Measurements from ENCODE around the gene WDR54. TPM values are rescaled to one million over a fixed set of nuclear protein-coding genes. Genes with fewer than 3 reads are reported as not detected.

The WDR54 gene
- total and polyA plus RNA-seq, 10 of the 15 experiments (the other 5 are each of a cell fraction or from before 2014, with no cell fraction given) = 38.2 to 116 (median 89.1) TPM

- TF ChIP-seq ZBTB11 (CRISPR knock-in tag; IDR thresholded peaks at IDR 0.05) = no peak
- TF ChIP-seq HCFC1 (IDR thresholded peaks at IDR 0.05; ENCODE audit: low read length) = peak; percentile 45
- TF ChIP-seq NFYB (IDR thresholded peaks at IDR 0.05; ENCODE audit: insufficient read depth, low read depth, low read length) = no peak
- peak; percentile 87 for TF ChIP-seq TAF1 (IDR thresholded peaks at IDR 0.05; ENCODE audit: borderline replicate concordance, low read depth, low read length)
- TF ChIP-seq HDAC6 (IDR thresholded peaks at IDR 0.05; ENCODE audit: unreplicated experiment) = no peak
- TF ChIP-seq TARDBP (IDR thresholded peaks at IDR 0.05; ENCODE audit: borderline replicate concordance) = 0 out of 2 replicates have a peak, but pooled peaks have one; percentile 19
- no peak for TF ChIP-seq BRCA1 (IDR thresholded peaks at IDR 0.05; ENCODE audit: low read depth, low read length)
- TF ChIP-seq NR2F1 (conservative IDR thresholded peaks at IDR 0.05) = peak; percentile 66
- TF ChIP-seq LARP7 (IDR thresholded peaks at IDR 0.05) = peak; percentile 90
- TF ChIP-seq SP1 (IDR thresholded peaks at IDR 0.05; ENCODE audit: low read depth, low read length) = peak; percentile 62
- peak; percentile 82 for TF ChIP-seq YY1 (IDR thresholded peaks at IDR 0.05; ENCODE audit: low read depth, low read length)
- no peak for TF ChIP-seq CHD4 (IDR thresholded peaks at IDR 0.05)
- TF ChIP-seq SIN3A (IDR thresholded peaks at IDR 0.05; ENCODE audit: low read depth, low read length) = peak; percentile 96
- TF ChIP-seq NR2C1 (IDR thresholded peaks at IDR 0.05) = peak; percentile 25; the same call in 1 of the 2 replicates
- peak; percentile 100 for TF ChIP-seq MXI1 (IDR thresholded peaks at IDR 0.05; ENCODE audit: low read depth, low read length)
- 0 out of 2 replicates have a peak, but pooled peaks have one; percentile 27 for TF ChIP-seq STAT1 (conservative IDR thresholded peaks at IDR 0.05)
- 0 out of 2 replicates have a peak, but pooled peaks have one; percentile 55 for TF ChIP-seq HDGF (IDR thresholded peaks at IDR 0.05)
- TF ChIP-seq CREM (IDR thresholded peaks at IDR 0.05; ENCODE audit: low read depth) = no peak; the same call in 1 of the 2 replicates
- TF ChIP-seq MTA3 (IDR thresholded peaks at IDR 0.05; ENCODE audit: borderline replicate concordance, low read length) = no peak
- TF ChIP-seq MEF2B (IDR thresholded peaks at IDR 0.05; ENCODE audit: partially characterized antibody, poor library complexity, severe bottlenecking) = peak; percentile 81
- no peak for TF ChIP-seq ZZZ3 (IDR thresholded peaks at IDR 0.05; ENCODE audit: control insufficient read depth, insufficient read length, low read depth)
- peak; percentile 64 for TF ChIP-seq ZBTB40 (IDR thresholded peaks at IDR 0.05; ENCODE audit: borderline replicate concordance)
- peak; percentile 68; the same call in 1 of the 2 replicates for TF ChIP-seq ESRRA (IDR thresholded peaks at IDR 0.05; ENCODE audit: low read length)
- TF ChIP-seq RELA (IDR thresholded peaks at IDR 0.05; ENCODE audit: borderline replicate concordance, partially characterized antibody) = peak; percentile 68
- peak; percentile 89 for TF ChIP-seq KLF5 (IDR thresholded peaks at IDR 0.05; ENCODE audit: partially characterized antibody)
- no peak for TF ChIP-seq FOXM1 (IDR thresholded peaks at IDR 0.05; ENCODE audit: low read depth, low read length)
Observed at GRCh38 chr2:74421221-74421870, at the start of gene WDR54, which contains the start of gene C2orf81 (continued).

Data from GM12878 (cell line).